ENCODE data around the gene ZMIZ1.

Gene ZMIZ1

DNA sequence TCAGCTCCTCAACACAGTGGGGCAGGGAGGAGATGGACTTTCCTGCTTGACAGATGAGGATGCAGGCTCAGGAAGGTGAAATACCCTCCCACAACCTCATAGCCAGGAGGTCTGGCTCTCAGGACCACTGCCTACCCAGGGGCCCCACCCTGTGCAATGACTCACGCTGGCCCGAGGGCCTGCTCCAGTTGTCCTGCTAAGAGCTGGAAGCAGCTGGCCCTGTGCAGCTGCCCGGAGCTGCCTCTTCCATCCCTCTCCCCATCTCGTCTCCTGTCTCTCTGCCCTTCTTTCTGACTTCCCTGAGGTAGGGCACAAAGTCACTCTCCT is 123.9 kb downstream of the ZMIZ1 start:
- Histone ChIP-seq H3K9me2 (replicated peaks; ENCODE audit: low read depth, low read length) (no peaks in the 10 kb centered on the region), H3F3A (ENCODE audit: low read depth) (no peaks in the 10 kb centered on the region), H3K4me2 (ENCODE audit: low read depth, low read length, poor library complexity, severe bottlenecking) (no peak overlapping the region), H3K9ac (ENCODE audit: low read depth, low read length, poor library complexity, severe bottlenecking) (no peak overlapping the region), H3K9me3 (ENCODE audit: insufficient read depth, low read depth, low read length) (no peaks in the 10 kb centered on the region), H2AFZ (ENCODE audit: low read length) (no peak overlapping the region), H3K36me3 (ENCODE audit: insufficient read depth, low read length) (peaks cover 51% of the 10 kb centered on the region; the same call in 1 of the 2 replicates), H3K4me3 (ENCODE audit: low read length, poor library complexity, severe bottlenecking) (no peak overlapping the region), H3K79me2 (ENCODE audit: insufficient read depth, low read length) (peaks cover 51% of the 10 kb centered on the region; the same call in 1 of the 2 replicates), H4K20me1 (ENCODE audit: insufficient read depth, low read length, poor library complexity, severe bottlenecking) (peaks cover 37% of the 10 kb centered on the region), H3K27me3 (ENCODE audit: insufficient read depth, low read length, poor library complexity, severe bottlenecking) (no peaks in the 10 kb centered on the region), H3K4me1 (ENCODE audit: insufficient read depth, low read length, poor library complexity, severe bottlenecking) (peaks cover 33% of the 10 kb centered on the region)
- no peak for TF ChIP-seq EZH2phosphoT487 (IDR thresholded peaks at IDR 0.05; ENCODE audit: borderline replicate concordance)
- no peak for TF ChIP-seq CTCF (conservative IDR thresholded peaks at IDR 0.05; ENCODE audit: low read length)

- no peaks in the 10 kb centered on the region for H3K27me3 ChIP-seq (ENCODE audit: insufficient read depth, low read length, poor library complexity, severe bottlenecking)
- H2AFZ ChIP-seq (ENCODE audit: low read length), result no peak overlapping the region
- no peaks in the 10 kb centered on the region for H3F3A ChIP-seq (ENCODE audit: low read depth)
- TF ChIP-seq CTCF (conservative IDR thresholded peaks at IDR 0.05; ENCODE audit: low read length) (no peak), EZH2phosphoT487 (IDR thresholded peaks at IDR 0.05; ENCODE audit: borderline replicate concordance) (no peak)
- no peak overlapping the region for H3K4me3 ChIP-seq (ENCODE audit: low read length, poor library complexity, severe bottlenecking)
- H3K4me2 ChIP-seq (ENCODE audit: low read depth, low read length, poor library complexity, severe bottlenecking), result no peak overlapping the region
- H3K79me2 ChIP-seq (ENCODE audit: insufficient read depth, low read length), result peaks cover 49% of the 10 kb centered on the region; the same call in 1 of the 2 replicates
- no peaks in the 10 kb centered on the region for H3K9me3 ChIP-seq (ENCODE audit: insufficient read depth, low read depth, low read length)
- peaks cover 43% of the 10 kb centered on the region; the same call in 1 of the 2 replicates for H3K36me3 ChIP-seq (ENCODE audit: insufficient read depth, low read length)
- peaks cover 33% of the 10 kb centered on the region for H3K4me1 ChIP-seq (ENCODE audit: insufficient read depth, low read length, poor library complexity, severe bottlenecking)
- no peaks in the 10 kb centered on the region for H3K9me2 ChIP-seq (replicated peaks; ENCODE audit: low read depth, low read length)
- H3K9ac ChIP-seq (ENCODE audit: low read depth, low read length, poor library complexity, severe bottlenecking), result peak overlapping the region; percentile 62
- H4K20me1 ChIP-seq (ENCODE audit: insufficient read depth, low read length, poor library complexity, severe bottlenecking), result peaks cover 37% of the 10 kb centered on the region
These were observed 125.1 kb downstream of the ZMIZ1 start for GRCh38 chr10:79193694-79194382.

GRCh38 chr10:79195091-79195923 is 126.5 kb downstream of the ZMIZ1 start:
- no peaks in the 10 kb centered on the region for H3K27me3 ChIP-seq (ENCODE audit: insufficient read depth, low read length, poor library complexity, severe bottlenecking)
- H3K36me3 ChIP-seq (ENCODE audit: insufficient read depth, low read length), result peaks cover 35% of the 10 kb centered on the region; the same call in 1 of the 2 replicates
- H3K4me1 ChIP-seq (ENCODE audit: insufficient read depth, low read length, poor library complexity, severe bottlenecking), result peaks cover 33% of the 10 kb centered on the region
- no peaks in the 10 kb centered on the region for H3F3A ChIP-seq (ENCODE audit: low read depth)
- peaks cover 37% of the 10 kb centered on the region for H4K20me1 ChIP-seq (ENCODE audit: insufficient read depth, low read length, poor library complexity, severe bottlenecking)
- peak; percentile 89 for TF ChIP-seq CTCF (conservative IDR thresholded peaks at IDR 0.05; ENCODE audit: low read length)
- TF ChIP-seq EZH2phosphoT487 (IDR thresholded peaks at IDR 0.05; ENCODE audit: borderline replicate concordance), result no peak
- no peak overlapping the region for H2AFZ ChIP-seq (ENCODE audit: low read length)
- no peak overlapping the region for H3K4me3 ChIP-seq (ENCODE audit: low read length, poor library complexity, severe bottlenecking)
- H3K9me2 ChIP-seq (replicated peaks; ENCODE audit: low read depth, low read length), result no peaks in the 10 kb centered on the region
- no peaks in the 10 kb centered on the region for H3K9me3 ChIP-seq (ENCODE audit: insufficient read depth, low read depth, low read length)
- H3K79me2 ChIP-seq (ENCODE audit: insufficient read depth, low read length), result peaks cover 34% of the 10 kb centered on the region; the same call in 1 of the 2 replicates
- H3K4me2 ChIP-seq (ENCODE audit: low read depth, low read length, poor library complexity, severe bottlenecking), result peak overlapping the region; percentile 40
- H3K9ac ChIP-seq (ENCODE audit: low read depth, low read length, poor library complexity, severe bottlenecking), result peak overlapping the region; percentile 62

Measured in Loucy (cell line).